ENCODE results near the gene TBC1D24. TPM values are rescaled to one million over a fixed set of nuclear protein-coding genes. Genes with fewer than 3 reads are reported as not detected.

TBC1D24 gene
- total and polyA plus RNA-seq, 2 experiments from 2014 or later, result 5.4 to 21.0 TPM

GRCh38 chr16:2470603-2471015, 4.3 kb upstream of the TBC1D24 start:
- peak overlapping the region; percentile 54 for H3K4me3 ChIP-seq
- peaks cover 65% of the 10 kb centered on the region for H3K27me3 ChIP-seq (ENCODE audit: insufficient read depth)
- H3K36me3 ChIP-seq (ENCODE audit: insufficient read depth), result no peaks in the 10 kb centered on the region
- no peaks in the 10 kb centered on the region for H3K79me2 ChIP-seq (replicated peaks; ENCODE audit: insufficient read depth)
- Mint-ChIP-seq H3K27ac (no peak overlapping the region), H3K4me1 (peaks cover 18% of the 10 kb centered on the region), H3K36me3 (ENCODE audit: low read depth) (no peaks in the 10 kb centered on the region; the same call in 2 of the 3 replicates), H3K4me3 (peak overlapping the region; percentile 45), H3K27me3 (ENCODE audit: insufficient read depth, low read depth, poor library complexity) (peaks cover 51% of the 10 kb centered on the region), H3K9me3 (no peaks in the 10 kb centered on the region)
- H3F3A ChIP-seq (replicated peaks; ENCODE audit: low read depth), result peaks cover 19% of the 10 kb centered on the region; the same call in 1 of the 2 replicates
- no peaks in the 10 kb centered on the region for H4K20me1 ChIP-seq (replicated peaks; ENCODE audit: insufficient read depth)
- DNase-seq (ENCODE audit: low spot score) (peak; percentile 42), ATAC-seq (no peak)
- H2AFZ ChIP-seq, result no peak overlapping the region
- H3K4me1 ChIP-seq (ENCODE audit: insufficient read depth), result peaks cover 15% of the 10 kb centered on the region
- peak overlapping the region; percentile 78 for H3K4me2 ChIP-seq
- TF ChIP-seq ZNF462 (CRISPR knock-in tag; IDR thresholded peaks at IDR 0.05) (no peak), REST (IDR thresholded peaks at IDR 0.05; ENCODE audit: unreplicated experiment) (no peak), POLR2AphosphoS5 (IDR thresholded peaks at IDR 0.05; ENCODE audit: low read depth) (no peak), STAT1 (IDR thresholded peaks at IDR 0.05; ENCODE audit: unreplicated experiment) (no peak), CTCF (conservative IDR thresholded peaks at IDR 0.05; ENCODE audit: low read depth in 2 of 2) (no peak), ZNF114 (CRISPR knock-in tag; IDR thresholded peaks at IDR 0.05) (no peak), CREB1 (CRISPR knock-in tag; IDR thresholded peaks at IDR 0.05; ENCODE audit: low read depth) (no peak)
- H3K9me2 ChIP-seq (ENCODE audit: insufficient read depth), result no peaks in the 10 kb centered on the region
- H3K27ac ChIP-seq (ENCODE audit: low read depth), result no peak overlapping the region
